ENCODE results near the gene RBM33.

The RBM33 gene

GRCh38 chr7:155824227-155824886 is 179.9 kb downstream of the RBM33 start:
- Histone ChIP-seq H2AFZ (ENCODE audit: low read length) (no peak overlapping the region), H3K27ac (ENCODE audit: low read length) (no peak overlapping the region), H4K20me1 (ENCODE audit: insufficient read depth, low read length) (no peaks in the 10 kb centered on the region)

GRCh38 chr7:155825336-155825735 is 180.9 kb downstream of the RBM33 start:
- Histone ChIP-seq H3K4me1 (ENCODE audit: low read length) (no peaks in the 10 kb centered on the region), H3K9ac (ENCODE audit: low read length) (no peak overlapping the region), H3F3A (ENCODE audit: insufficient read depth, low read length) (no peaks in the 10 kb centered on the region), H3K27me3 (replicated peaks; ENCODE audit: insufficient read depth, low read length) (peaks cover 84% of the 10 kb centered on the region), H3K9me2 (replicated peaks; ENCODE audit: insufficient read depth, low read length) (no peaks in the 10 kb centered on the region), H3K79me2 (ENCODE audit: low read length) (no peaks in the 10 kb centered on the region), H3K9me3 (replicated peaks; ENCODE audit: insufficient read depth, low read length) (no peaks in the 10 kb centered on the region), H3K4me3 (ENCODE audit: low read length) (no peak overlapping the region), H3K36me3 (replicated peaks; ENCODE audit: insufficient read depth, low read length) (no peaks in the 10 kb centered on the region), H2AFZ (ENCODE audit: low read length) (no peak overlapping the region), H3K4me2 (ENCODE audit: low read depth, low read length) (no peak overlapping the region), H3K27ac (ENCODE audit: low read length) (no peak overlapping the region), H4K20me1 (ENCODE audit: insufficient read depth, low read length) (no peaks in the 10 kb centered on the region)
- DNase-seq = peak; percentile 4
- TF ChIP-seq EZH2phosphoT487 (IDR thresholded peaks at IDR 0.05; ENCODE audit: low read length) (no peak), EZH2 (optimal IDR thresholded peaks at IDR 0.05; ENCODE audit: low read depth, low read length) (no peak)

More at GRCh38 chr7:155824227-155824886, 179.9 kb downstream of the RBM33 start:
- no peak for TF ChIP-seq EZH2phosphoT487 (IDR thresholded peaks at IDR 0.05; ENCODE audit: low read length)
- no peak for TF ChIP-seq CTCF (IDR thresholded peaks at IDR 0.05; ENCODE audit: low read length)
- no peak for TF ChIP-seq EZH2 (optimal IDR thresholded peaks at IDR 0.05; ENCODE audit: low read depth, low read length)
- peaks cover 87% of the 10 kb centered on the region for H3K27me3 ChIP-seq (replicated peaks; ENCODE audit: insufficient read depth, low read length)
- no peak overlapping the region for H3K4me3 ChIP-seq (ENCODE audit: low read length)
- H3F3A ChIP-seq (ENCODE audit: insufficient read depth, low read length) = no peaks in the 10 kb centered on the region
- H3K4me2 ChIP-seq (ENCODE audit: low read depth, low read length) = no peak overlapping the region
- no peaks in the 10 kb centered on the region for H3K79me2 ChIP-seq (ENCODE audit: low read length)
- no peaks in the 10 kb centered on the region for H3K36me3 ChIP-seq (replicated peaks; ENCODE audit: insufficient read depth, low read length)
- no peak overlapping the region for H3K9ac ChIP-seq (ENCODE audit: low read length)
- DNase-seq = peak; percentile 4
- no peaks in the 10 kb centered on the region for H3K9me2 ChIP-seq (replicated peaks; ENCODE audit: insufficient read depth, low read length)
- H3K4me1 ChIP-seq (ENCODE audit: low read length) = no peaks in the 10 kb centered on the region
- no peaks in the 10 kb centered on the region for H3K9me3 ChIP-seq (replicated peaks; ENCODE audit: insufficient read depth, low read length)

GRCh38 chr7:155829796-155830470 is 185.5 kb downstream of the RBM33 start:
- Histone ChIP-seq H3K4me3 (ENCODE audit: low read length) (no peak overlapping the region), H3K4me2 (ENCODE audit: low read depth, low read length) (no peak overlapping the region), H3K4me1 (ENCODE audit: low read length) (no peaks in the 10 kb centered on the region), H3F3A (ENCODE audit: insufficient read depth, low read length) (no peaks in the 10 kb centered on the region), H3K79me2 (ENCODE audit: low read length) (no peaks in the 10 kb centered on the region), H3K27me3 (replicated peaks; ENCODE audit: insufficient read depth, low read length) (peaks cover 85% of the 10 kb centered on the region), H2AFZ (ENCODE audit: low read length) (no peak overlapping the region), H3K9ac (ENCODE audit: low read length) (no peak overlapping the region), H3K27ac (ENCODE audit: low read length) (no peak overlapping the region), H3K9me3 (replicated peaks; ENCODE audit: insufficient read depth, low read length) (no peaks in the 10 kb centered on the region), H4K20me1 (ENCODE audit: insufficient read depth, low read length) (no peaks in the 10 kb centered on the region), H3K9me2 (replicated peaks; ENCODE audit: insufficient read depth, low read length) (no peaks in the 10 kb centered on the region), H3K36me3 (replicated peaks; ENCODE audit: insufficient read depth, low read length) (no peaks in the 10 kb centered on the region)
- peak; percentile 4 for DNase-seq
- no peak for TF ChIP-seq EZH2 (optimal IDR thresholded peaks at IDR 0.05; ENCODE audit: low read depth, low read length)
- no peak for TF ChIP-seq EZH2phosphoT487 (IDR thresholded peaks at IDR 0.05; ENCODE audit: low read length)
- TF ChIP-seq CTCF (IDR thresholded peaks at IDR 0.05; ENCODE audit: low read length) = no peak
